Endothelial cell of umbilical vein (primary cell): ENCODE data around the gene SEH1L. TPM values are rescaled to one million over a fixed set of nuclear protein-coding genes. Genes with fewer than 3 reads are reported as not detected.

Experiments used
- BruUV-seq: library from RNA; stranded (reverse); fragments of 400-500 nt; replicated peaks from 2 replicates; lab custom pipeline; 2021; lab: Mats Ljungman, UMichigan
- CTCF ChIA-PET: fragments of 300-600, 350-600 bp; sonication (Branson Sonifier 250); formaldehyde crosslinking; loops from one replicate; lab custom pipeline; 2021; ENCODE audit warnings: antibody characterized with exemption, inconsistent platforms; lab: Charles Lee
- POLR2A ChIA-PET: fragments of 300-600, 350-600 bp; sonication (Branson Sonifier 250); formaldehyde crosslinking; loops from one replicate; lab custom pipeline; 2021; ENCODE audit warnings: antibody characterized with exemption, inconsistent platforms; lab: Charles Lee
- DNase-seq: peaks from one replicate; pipeline ENCODE4 v3.0.0-alpha.2; 2011; ENCODE audit warnings: low read depth, low spot score
- FAIRE-seq: peaks from 2 replicates; lab custom pipeline; 2011; peaks lifted over from hg19 to GRCh38; lab: Jason Lieb, UNC
- H2AFZ ChIP-seq: 2 replicates; pipeline ENCODE4 v1.6.0; 2012; ENCODE audit warnings: low read depth, low read length, control low read depth, inconsistent platforms
- H3K27ac ChIP-seq: 2 replicates; pipeline ENCODE4 v1.5.1; 2011; ENCODE audit warnings: low read depth, mild to moderate bottlenecking, control low read depth, low read length, moderate library complexity; ENCODE audit not compliant: insufficient read depth
- H3K27me3 ChIP-seq, 2 experiments: 2 replicates each; pipeline versions ENCODE4 v1.6.0 to v1.6.1; 2011; ENCODE audit warnings: low read length in 2 of 2, mixed read lengths in 1 of 2; ENCODE audit not compliant: control insufficient read depth in 2 of 2, insufficient read depth in 2 of 2
- H3K36me3 ChIP-seq, 2 experiments: 2 replicates in 1 of 2; 3 replicates in 1 of 2; pipeline ENCODE4 v1.5.1; 2011; ENCODE audit warnings: low read length in 2 of 2, mild to moderate bottlenecking in 1 of 2, moderate library complexity in 1 of 2; ENCODE audit not compliant: control insufficient read depth in 2 of 2, insufficient read depth in 2 of 2; ENCODE audit errors: extremely low read depth in 1 of 2
- H3K4me1 ChIP-seq: 3 replicates; pipeline ENCODE4 v1.5.1; 2011; ENCODE audit warnings: mild to moderate bottlenecking, low read length; ENCODE audit not compliant: control insufficient read depth, insufficient read depth; ENCODE audit errors: extremely low read depth
- H3K4me2 ChIP-seq: 2 replicates; pipeline ENCODE4 v1.6.1; 2011; ENCODE audit warnings: low read length, control low read depth, mixed read lengths; ENCODE audit not compliant: insufficient read depth
- H3K4me3 ChIP-seq, 3 experiments: fragments of 200-600 bp in 1 of 3; sonication (generic), shearing (Covaris generic) in 1 of 3; replicated peaks in 1 of 3; 2 replicates each; pipeline ENCODE4 v1.5.1; 2011 to 2016; ENCODE audit warnings: control low read depth in 3 of 3, low read length in 3 of 3, mild to moderate bottlenecking in 2 of 3, inconsistent platforms in 1 of 3, low read depth in 1 of 3, moderate library complexity in 1 of 3; ENCODE audit not compliant: insufficient read depth in 1 of 3
- H3K79me2 ChIP-seq: 2 replicates; pipeline ENCODE4 v1.6.0; 2012; ENCODE audit warnings: low read length, inconsistent platforms; ENCODE audit not compliant: control insufficient read depth, insufficient read depth
- H3K9ac ChIP-seq: replicated peaks from 2 replicates; pipeline ENCODE3; 2011; ENCODE audit warnings: low read length, control low read depth; ENCODE audit not compliant: insufficient read depth; ENCODE audit errors: extremely low read depth
- H3K9me1 ChIP-seq: replicated peaks from 3 replicates; pipeline ENCODE4 v1.6.0; 2011; ENCODE audit warnings: mild to moderate bottlenecking, low read length; ENCODE audit not compliant: control insufficient read depth, insufficient read depth; ENCODE audit errors: extremely low read depth
- H3K9me3 ChIP-seq: replicated peaks from 2 replicates; pipeline ENCODE4 v1.5.1; 2012; ENCODE audit warnings: low read length, inconsistent platforms; ENCODE audit not compliant: control insufficient read depth, insufficient read depth
- H4K20me1 ChIP-seq: replicated peaks from 2 replicates; pipeline ENCODE3; 2011; ENCODE audit warnings: mild to moderate bottlenecking, low read length; ENCODE audit not compliant: control insufficient read depth, insufficient read depth; ENCODE audit errors: extremely low read depth
- CTCF ChIP-seq, 2 donors: IDR thresholded peaks; 1 replicate in 1 of 2; 2 replicates in 1 of 2; pipeline ENCODE4 v1.5.1; 2011; ENCODE audit warnings: low read length in 2 of 2, mild to moderate bottlenecking in 2 of 2, moderate library complexity in 2 of 2, control low read depth in 1 of 2, inconsistent platforms in 1 of 2, low read depth in 1 of 2; ENCODE audit not compliant: insufficient read depth in 1 of 2; ENCODE audit errors: extremely low read depth in 1 of 2
- EZH2 ChIP-seq: IDR thresholded peaks from 2 replicates; pipeline ENCODE4 v1.6.1; 2012; ENCODE audit warnings: borderline replicate concordance, low read depth, mild to moderate bottlenecking, moderate library complexity, low read length, inconsistent platforms; ENCODE audit not compliant: severe bottlenecking
- FOS ChIP-seq: IDR thresholded peaks from 2 replicates; pipeline ENCODE4 v1.6.1; 2011; ENCODE audit warnings: mild to moderate bottlenecking, low read length, moderate library complexity, borderline replicate concordance; ENCODE audit not compliant: insufficient read depth
- GATA2 ChIP-seq: IDR thresholded peaks from 2 replicates; pipeline ENCODE4 v1.7.0; 2011; ENCODE audit warnings: low read depth, mild to moderate bottlenecking, moderate library complexity, mixed read lengths, low read length; ENCODE audit not compliant: insufficient read length, insufficient read depth
- POLR2AphosphoS5 ChIP-seq: IDR thresholded peaks from 2 replicates; pipeline ENCODE4 v1.6.1; 2012; ENCODE audit warnings: low read depth, mild to moderate bottlenecking, control low read depth, low read length, moderate library complexity; ENCODE audit not compliant: insufficient read depth
- dilution Hi-C: fragments of 300-500 bp; cut with MboI; formaldehyde crosslinking; loops from one replicate; pipeline ENCODE4 v1.15.0; 2019; ENCODE audit warnings: low sequenced_read_pairs; ENCODE audit not compliant: extremely low pct_ligation_motif_present
- intact Hi-C: fragments of 100-400 bp; cut with micrococcal nuclease; formaldehyde crosslinking; loops from one replicate; pipeline ENCODE4 v1.10.0; 2022
- polyA plus RNA-seq, 4 experiments: library from polyadenylated mRNA; depleted of rRNA in 3 of 4; stranded (reverse) in 3 of 4; unstranded in 1 of 4; fragments of >200 nt; gene quantifications; 2 replicates each; pipeline versions ENCODE4 v1.2.1 to v1.2.3, GENCODE V29; 2011 to 2012; ENCODE audit warnings: missing spikeins in 1 of 4
- total RNA-seq: library from RNA; stranded (reverse); gene quantifications from 2 replicates; pipeline ENCODE4 v1.2.3, GENCODE V29; 2021

Gene SEH1L
- total and polyA plus RNA-seq, 2 donors (not counting 3 experiments of a cell fraction or from before 2014, with no cell fraction given), result 19.8 to 42.8 TPM

- CTCF ChIA-PET, result interaction anchor here (1.0 to 2.3 kb wide), 6 partner anchors 8 to 178 kb away, joined by 3 to 9 read pairs (median 6); no protein-coding TSS in a partner anchor
- DNase-seq, result peak; percentile 61
- Histone ChIP-seq H3K79me2 (no peaks in the 10 kb centered on the region), H3K36me3 (no peaks in the 10 kb centered on the region), H3K9me3 (no peaks in the 10 kb centered on the region), H3K4me2 (peak overlapping the region; percentile 74), H3K27ac (no peak overlapping the region), H3K9ac (no peak overlapping the region), H4K20me1 (no peaks in the 10 kb centered on the region), H2AFZ (no peak overlapping the region), H3K4me1 (peaks cover 17% of the 10 kb centered on the region), H3K9me1 (no peaks in the 10 kb centered on the region), H3K4me3 (no peak overlapping the region), H3K27me3 (peaks cover 19 to 42% of the 10 kb centered on the region in 2 experiments)
- intact Hi-C loops (no loop called here), dilution Hi-C loops (no loop called here)
- BruUV-seq, result no TSS peak
- TF ChIP-seq CTCF (IDR thresholded peaks at IDR 0.05; ENCODE audit: extremely low read depth in 1 of 2, insufficient read depth in 1 of 2, low read depth in 1 of 2, low read length in 2 of 2) (no peak), FOS (peak; percentile 18), POLR2AphosphoS5 (no peak), GATA2 (peak; percentile 27), EZH2 (no peak)
- POLR2A ChIA-PET, result interaction anchor here (1.8 kb wide), 1 partner anchor 24 kb away, joined by 11 read pairs; the partner anchor contains the start of gene PTPN2
- FAIRE-seq, result peak; percentile 84
Observed at GRCh38 chr18:12907258-12907925, 40.4 kb upstream of the SEH1L start.
